ENCODE results near the gene ASB3.

DNA sequence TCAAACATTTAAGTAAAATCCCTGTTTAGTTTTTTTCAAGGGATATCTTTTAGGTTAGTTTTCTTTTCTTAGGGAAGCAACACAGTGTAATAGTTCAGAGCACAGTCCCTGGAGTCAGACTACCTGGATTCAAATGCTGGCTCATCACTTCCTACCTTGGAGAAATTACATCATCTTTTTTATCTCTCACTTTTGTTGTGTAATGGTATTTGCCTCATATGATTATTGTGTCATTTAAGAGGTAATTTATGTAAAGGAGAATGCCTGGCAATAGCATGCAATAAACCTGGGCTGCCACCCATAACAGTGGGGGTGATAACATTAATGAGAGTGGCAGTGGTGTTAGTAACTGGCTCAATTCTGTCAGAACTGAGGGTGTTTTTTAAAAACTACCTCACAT, 26.4 kb upstream of the ASB3 start:
- TF ChIP-seq, protein P1, sequence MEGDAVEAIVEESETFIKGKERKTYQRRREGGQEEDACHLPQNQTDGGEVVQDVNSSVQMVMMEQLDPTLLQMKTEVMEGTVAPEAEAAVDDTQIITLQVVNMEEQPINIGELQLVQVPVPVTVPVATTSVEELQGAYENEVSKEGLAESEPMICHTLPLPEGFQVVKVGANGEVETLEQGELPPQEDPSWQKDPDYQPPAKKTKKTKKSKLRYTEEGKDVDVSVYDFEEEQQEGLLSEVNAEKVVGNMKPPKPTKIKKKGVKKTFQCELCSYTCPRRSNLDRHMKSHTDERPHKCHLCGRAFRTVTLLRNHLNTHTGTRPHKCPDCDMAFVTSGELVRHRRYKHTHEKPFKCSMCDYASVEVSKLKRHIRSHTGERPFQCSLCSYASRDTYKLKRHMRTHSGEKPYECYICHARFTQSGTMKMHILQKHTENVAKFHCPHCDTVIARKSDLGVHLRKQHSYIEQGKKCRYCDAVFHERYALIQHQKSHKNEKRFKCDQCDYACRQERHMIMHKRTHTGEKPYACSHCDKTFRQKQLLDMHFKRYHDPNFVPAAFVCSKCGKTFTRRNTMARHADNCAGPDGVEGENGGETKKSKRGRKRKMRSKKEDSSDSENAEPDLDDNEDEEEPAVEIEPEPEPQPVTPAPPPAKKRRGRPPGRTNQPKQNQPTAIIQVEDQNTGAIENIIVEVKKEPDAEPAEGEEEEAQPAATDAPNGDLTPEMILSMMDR (IDR thresholded peaks at IDR 0.05): no peak
- TF ChIP-seq POLR2A (IDR thresholded peaks at IDR 0.05): no peak

Measured in stomach (tissue), 4 donors.